HG02884 (cell line): ENCODE measurements around the gene NEU4.

Experiments used
- ATAC-seq: cut with Tn5 transposase; IDR thresholded peaks from one replicate; pipeline ENCODE4 v1.9.1; 2021; ENCODE audit warnings: mild to moderate bottlenecking, moderate library complexity; ENCODE audit not compliant: unreplicated experiment

Gene NEU4

DNA sequence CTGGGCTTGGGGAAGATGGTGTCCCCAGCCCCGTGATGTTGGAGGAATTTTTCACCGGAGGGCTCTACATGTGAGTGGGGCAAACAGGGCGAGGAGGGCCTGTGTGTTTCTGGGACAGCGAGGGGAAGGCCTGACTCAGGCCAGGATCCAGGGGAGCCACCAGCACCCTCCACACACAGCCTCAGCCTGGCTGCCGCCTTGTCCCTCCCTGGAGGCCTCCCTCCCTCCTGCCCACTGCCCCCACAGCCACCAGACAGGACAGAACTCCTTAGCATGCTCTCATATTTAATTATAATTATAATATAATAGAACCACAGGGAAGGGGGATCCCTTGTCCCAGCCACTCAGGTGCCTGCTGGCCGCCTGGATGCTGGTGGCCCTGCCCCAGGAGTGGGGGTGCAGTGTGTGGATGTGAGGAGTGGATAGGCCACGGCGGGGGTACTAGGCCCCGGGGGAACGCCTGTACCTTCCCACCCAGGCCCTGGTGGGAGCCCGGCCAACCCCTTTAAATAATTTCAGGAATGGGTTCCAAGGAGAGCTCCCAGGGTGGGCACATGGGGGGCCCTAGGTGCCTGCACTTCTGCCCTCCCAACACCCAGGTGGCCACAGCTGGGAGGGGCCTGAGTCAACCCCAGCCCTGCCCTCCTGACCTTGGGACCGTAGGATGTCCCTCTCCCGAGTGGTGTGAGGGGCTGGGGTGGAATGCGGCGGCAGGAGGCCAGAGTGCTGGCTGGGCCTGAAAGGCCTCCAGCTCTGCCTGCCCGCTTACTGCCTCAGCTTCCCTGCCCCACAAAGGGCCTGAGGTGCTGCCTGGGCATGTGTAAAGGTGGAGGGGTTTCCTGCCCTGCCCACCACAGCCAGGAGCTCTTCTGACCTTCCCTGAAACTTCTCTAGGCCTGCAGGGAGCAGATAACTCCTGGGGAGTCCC is 40.9 kb downstream of the NEU4 start:
- no peak for ATAC-seq

- no peak for ATAC-seq
These were observed 41.7 kb downstream of the NEU4 start for GRCh38 chr2:241850544-241851324.

- ATAC-seq: no peak
These were observed 42.5 kb downstream of the NEU4 start for GRCh38 chr2:241851325-241852115.

- no peak for ATAC-seq
These were observed 43.4 kb downstream of the NEU4 start for GRCh38 chr2:241852116-241852980.

GRCh38 chr2:241852981-241853631 is 44.1 kb downstream of the NEU4 start:
- no peak for ATAC-seq

- ATAC-seq: no peak
These were observed 44.8 kb downstream of the NEU4 start for GRCh38 chr2:241853651-241854341.

GRCh38 chr2:241854342-241855244 is 45.6 kb downstream of the NEU4 start:
- no peak for ATAC-seq

DNA sequence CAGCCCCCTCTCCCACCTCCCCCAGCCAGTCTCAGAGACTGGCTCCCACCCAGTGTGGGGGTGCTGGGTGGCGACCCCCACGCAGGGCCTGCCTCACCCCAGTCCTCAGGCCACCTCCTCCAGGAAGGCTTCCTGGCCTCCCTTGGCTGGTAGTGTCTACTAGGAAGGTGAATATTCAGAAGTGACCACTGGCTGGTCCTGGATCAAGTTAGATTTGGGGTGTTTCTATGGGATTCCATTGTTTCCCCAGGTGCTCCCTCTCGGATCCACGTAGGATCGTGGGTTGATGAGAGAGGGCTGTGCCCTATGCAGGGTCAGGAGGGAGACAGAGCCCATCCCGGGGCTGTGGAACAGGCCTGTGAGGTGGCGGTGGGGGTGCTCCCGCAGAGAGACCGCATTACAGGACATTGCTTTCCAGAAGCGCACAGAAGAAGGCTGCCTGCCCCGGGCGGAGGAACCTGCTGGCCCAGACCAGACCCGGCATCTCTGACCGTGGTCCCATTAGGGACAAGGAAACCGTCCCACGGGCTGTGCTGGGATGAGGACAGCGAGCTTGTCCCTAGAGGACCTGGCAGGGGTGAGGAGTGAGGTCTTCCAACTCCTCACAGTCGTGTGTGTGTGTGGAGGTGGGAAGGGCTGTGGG is 46.4 kb downstream of the NEU4 start:
- ATAC-seq: no peak

- ATAC-seq: no peak
These were observed 47.0 kb downstream of the NEU4 start for GRCh38 chr2:241855888-241856422.

DNA sequence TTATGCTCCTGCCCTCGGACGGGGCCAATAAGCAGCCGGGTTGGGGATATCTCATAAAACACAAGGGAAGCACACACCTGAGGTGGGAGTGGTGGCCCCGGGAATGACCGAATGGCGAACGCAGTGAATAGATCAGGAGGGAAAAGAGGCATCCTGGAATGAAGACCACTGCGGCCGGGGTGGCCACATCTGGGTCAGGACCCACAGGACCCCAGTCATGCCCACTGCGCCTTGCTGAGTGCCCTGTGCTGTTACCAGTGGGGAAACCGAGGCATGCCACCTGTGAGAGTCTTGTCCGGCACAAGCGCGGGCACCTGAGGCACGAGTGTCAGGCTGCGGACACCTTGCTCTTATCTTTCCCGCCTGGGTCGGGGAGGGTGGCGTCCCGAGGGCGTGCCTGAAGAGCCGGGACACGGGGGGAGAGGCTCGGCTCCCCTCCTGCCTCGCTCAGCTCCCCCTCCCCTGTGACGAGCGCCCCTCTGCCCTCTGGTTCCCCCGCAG is 48.1 kb downstream of the NEU4 start:
- no peak for ATAC-seq

- no peak for ATAC-seq
These were observed 48.7 kb downstream of the NEU4 start for GRCh38 chr2:241857572-241858121.

DNA sequence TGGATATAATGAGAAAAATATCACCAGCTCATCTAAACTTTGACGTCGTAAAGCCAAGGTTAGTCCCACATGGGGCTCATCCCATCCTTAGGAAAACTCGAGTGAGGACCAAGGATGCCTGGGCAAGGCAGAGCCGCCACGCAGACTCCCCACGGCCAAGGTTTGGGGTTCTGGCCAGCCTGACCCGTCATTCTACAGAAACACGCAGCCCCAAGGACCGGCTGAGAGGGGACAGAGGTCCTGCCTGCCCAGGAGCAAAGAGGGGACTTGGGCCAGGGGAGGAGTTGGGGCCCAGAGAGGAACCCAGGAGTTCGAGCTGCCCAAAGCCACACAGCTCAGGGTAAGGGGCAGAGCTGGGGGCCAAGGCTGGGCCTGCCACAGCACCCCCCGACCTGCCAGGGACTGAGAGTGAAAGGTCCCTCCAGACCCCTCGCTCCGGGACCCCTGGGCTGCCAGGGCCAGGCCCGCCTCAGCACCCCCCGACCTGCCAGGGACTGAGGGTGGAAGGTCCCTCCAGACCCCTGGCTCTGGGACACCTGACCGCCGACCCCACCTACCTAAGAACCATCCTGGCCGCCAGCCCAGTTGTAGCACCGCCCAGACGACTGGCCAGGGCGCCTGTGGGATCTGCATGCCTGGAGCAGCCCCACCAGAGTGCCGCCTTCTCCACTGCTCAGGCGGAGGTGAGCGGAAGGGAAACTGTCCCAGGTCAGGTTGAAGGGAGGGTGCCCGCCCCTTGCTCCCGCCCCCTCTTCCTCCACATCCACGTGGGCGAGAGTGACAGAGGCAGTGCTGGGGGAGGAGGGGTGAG is 49.4 kb downstream of the NEU4 start, which contains the start of gene PDCD1:
Gene PDCD1, minus strand, starts transcription at position 689 of the 811 bp plus-strand sequence. Its CDS starts 56 bp downstream, at position 633.
- ATAC-seq: no peak

- ATAC-seq: no peak
These were observed 50.0 kb downstream of the NEU4 start for GRCh38 chr2:241859017-241859435.

DNA sequence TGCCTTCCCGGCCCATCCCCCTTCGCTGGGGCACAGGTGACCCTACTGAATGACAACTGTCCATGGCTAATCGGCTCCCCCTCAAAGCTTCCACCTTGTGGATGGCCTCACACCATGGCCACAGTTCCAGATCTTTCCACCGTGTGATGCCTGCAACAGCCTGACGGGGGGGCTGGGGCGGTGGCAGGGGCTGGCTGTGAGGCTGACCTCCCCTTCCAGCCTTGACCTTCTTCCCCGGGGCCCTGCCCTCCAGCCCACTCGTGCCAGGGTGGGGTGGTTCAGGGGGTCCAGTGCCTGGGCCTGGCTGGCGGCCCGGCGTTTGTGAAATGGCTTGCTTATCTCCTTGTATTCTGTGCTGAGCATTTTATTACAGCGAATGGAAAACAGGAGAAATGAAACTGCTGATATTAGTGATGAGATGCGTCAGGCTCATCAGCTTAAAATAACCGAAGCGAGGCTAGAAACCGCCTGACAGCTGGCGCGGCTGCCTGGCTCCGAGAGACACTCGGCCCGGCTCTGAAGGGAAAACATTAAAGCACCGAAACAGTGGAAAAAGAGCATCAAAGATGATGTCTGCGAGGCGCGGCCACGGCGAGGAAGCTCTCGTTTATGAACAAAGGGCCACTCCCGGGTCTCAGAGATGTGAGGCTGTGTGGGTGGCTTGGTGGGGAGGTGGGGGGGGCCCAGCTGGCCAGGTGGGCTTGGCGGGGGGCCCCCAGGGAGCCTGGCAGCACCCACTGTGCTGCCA is 50.6 kb downstream of the NEU4 start:
- no peak for ATAC-seq
